Lower lobe of right lung (tissue), 2 donors: ENCODE measurements around the gene SMAD1. TPM values are rescaled to one million over a fixed set of nuclear protein-coding genes. Genes with fewer than 3 reads are reported as not detected.

Experiments
- ATAC-seq, 2 donors: fragments of 200-7000 bp; cut with Tn5 transposase; one replicate each; pipeline ENCODE4 v1.9.1; 2020 to 2022; ENCODE audit warnings: mild to moderate bottlenecking in 2 of 2, moderate library complexity in 2 of 2
- DNase-seq: peaks from one replicate; pipeline ENCODE4 v3.0.0-alpha.2; 2020
- H3K27ac ChIP-seq: fragments of 200-600 bp; one replicate; pipeline ENCODE4 v1.8.0; 2022
- H3K27me3 ChIP-seq: fragments of 200-600 bp; one replicate; pipeline ENCODE4 v1.8.0; 2022; ENCODE audit warnings: low read depth
- H3K36me3 ChIP-seq: fragments of 200-600 bp; one replicate; pipeline ENCODE4 v1.8.0; 2022; ENCODE audit warnings: mild to moderate bottlenecking
- H3K4me1 ChIP-seq: fragments of 200-600 bp; one replicate; pipeline ENCODE4 v1.8.0; 2022
- H3K4me3 ChIP-seq: fragments of 200-600 bp; one replicate; pipeline ENCODE4 v1.8.0; 2022; ENCODE audit warnings: mild to moderate bottlenecking
- H3K9me3 ChIP-seq: fragments of 200-600 bp; one replicate; pipeline ENCODE4 v1.8.0; 2022
- intact Hi-C: fragments of 100-400 bp; cut with DNase I; formaldehyde crosslinking; loops from one replicate; pipeline ENCODE4 v1.11.0; 2022
- total RNA-seq: library from RNA; stranded (reverse); fragmentation: NEBNext Ultra II Directional; extraction: Animal tissue kit (Norgen Biotek cat#: 25700); gene quantifications from one replicate; pipeline ENCODE4 v1.2.1, GENCODE V29; 2021
- TF ChIP-seq, protein P1 (sequence below): fragments of 200-600 bp; IDR thresholded peaks from one replicate; pipeline ENCODE4 v1.8.0; 2022; ENCODE audit warnings: antibody characterized with exemption, mild to moderate bottlenecking
- donor health status: DM: no; HTN: yes; CAD: no; lungs with severe emphysema.

The SMAD1 gene
- total RNA-seq, 1 donor from 2014 or later: 15.8 TPM

DNA sequence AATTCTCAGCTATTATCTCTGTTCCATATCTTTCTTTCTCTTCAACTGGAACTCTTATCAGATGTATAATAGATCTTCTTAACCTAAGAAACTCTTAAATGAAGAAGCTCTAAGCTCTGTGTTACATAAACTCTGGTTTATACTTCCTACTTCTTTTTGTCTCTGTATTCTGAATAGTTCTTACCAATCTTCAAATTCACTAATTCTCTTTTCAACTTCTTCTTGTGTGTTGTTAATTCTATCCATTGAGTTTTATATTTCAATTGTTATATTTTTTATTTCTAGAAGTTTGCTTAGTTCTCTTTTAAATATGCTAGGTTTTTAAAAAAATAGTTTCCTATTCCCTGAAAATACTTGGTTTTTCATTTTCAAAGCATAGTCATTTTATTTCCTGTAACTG lies 124.3 kb downstream of the SMAD1 start:
- DNase-seq (no peak), ATAC-seq (no peak)
- Histone ChIP-seq H3K27ac (no peak overlapping the region), H3K27me3 (no peaks in the 10 kb centered on the region), H3K9me3 (no peaks in the 10 kb centered on the region), H3K4me3 (no peak overlapping the region), H3K36me3 (no peaks in the 10 kb centered on the region), H3K4me1 (no peaks in the 10 kb centered on the region)
- intact Hi-C loops: loop anchor here (10.0 kb wide), 1 partner anchor 371 kb away; no protein-coding TSS in a partner anchor
- TF ChIP-seq, protein P1, sequence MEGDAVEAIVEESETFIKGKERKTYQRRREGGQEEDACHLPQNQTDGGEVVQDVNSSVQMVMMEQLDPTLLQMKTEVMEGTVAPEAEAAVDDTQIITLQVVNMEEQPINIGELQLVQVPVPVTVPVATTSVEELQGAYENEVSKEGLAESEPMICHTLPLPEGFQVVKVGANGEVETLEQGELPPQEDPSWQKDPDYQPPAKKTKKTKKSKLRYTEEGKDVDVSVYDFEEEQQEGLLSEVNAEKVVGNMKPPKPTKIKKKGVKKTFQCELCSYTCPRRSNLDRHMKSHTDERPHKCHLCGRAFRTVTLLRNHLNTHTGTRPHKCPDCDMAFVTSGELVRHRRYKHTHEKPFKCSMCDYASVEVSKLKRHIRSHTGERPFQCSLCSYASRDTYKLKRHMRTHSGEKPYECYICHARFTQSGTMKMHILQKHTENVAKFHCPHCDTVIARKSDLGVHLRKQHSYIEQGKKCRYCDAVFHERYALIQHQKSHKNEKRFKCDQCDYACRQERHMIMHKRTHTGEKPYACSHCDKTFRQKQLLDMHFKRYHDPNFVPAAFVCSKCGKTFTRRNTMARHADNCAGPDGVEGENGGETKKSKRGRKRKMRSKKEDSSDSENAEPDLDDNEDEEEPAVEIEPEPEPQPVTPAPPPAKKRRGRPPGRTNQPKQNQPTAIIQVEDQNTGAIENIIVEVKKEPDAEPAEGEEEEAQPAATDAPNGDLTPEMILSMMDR: no peak

Other genes with a start within 250 kb of the SMAD1 start
- 7.8 TPM for gene MMAA, start 137.5 kb downstream of the SMAD1 start, total RNA-seq
- not detected for gene C4orf51, start 198.3 kb downstream of the SMAD1 start, total RNA-seq